NCI-H2107 treated with DMSO at 0.1 percent for 48 hours (cell line): ENCODE results near the gene VEGFD.

Experiments used
- DNase-seq: peaks from one replicate; lab custom pipeline; 2025; ENCODE audit not compliant: unreplicated experiment; lab: John Stamatoyannopoulos, UW

The VEGFD gene

GRCh38 chrX:15384304-15384703, at the start of gene VEGFD:
TSS of gene VEGFD (minus strand) at chrX:15384413. CDS start at chrX:15383946, 467 bp downstream.
- DNase-seq = no peak

GRCh38 chrX:15430584-15430983, 46.4 kb upstream of the VEGFD start:
- no peak for DNase-seq

DNA sequence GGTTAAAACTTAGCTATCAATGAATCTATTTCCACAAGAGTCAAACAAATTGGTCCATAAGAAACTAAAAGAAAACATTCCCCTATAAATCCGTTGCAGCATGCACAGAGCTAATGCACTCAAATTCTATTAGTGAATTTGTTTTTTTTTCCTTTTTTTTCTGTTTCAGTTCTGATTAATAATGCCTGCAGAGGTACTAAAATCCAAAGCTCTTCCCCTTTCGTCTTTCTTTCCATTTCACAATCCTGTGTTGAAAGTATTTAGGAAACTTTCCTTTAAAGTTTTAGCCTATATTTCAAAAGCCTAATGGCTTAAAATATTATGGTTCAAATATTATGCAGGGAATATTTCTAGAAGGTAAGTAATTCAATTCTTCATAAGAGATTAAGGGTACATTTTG, 45.9 kb upstream of the VEGFD start:
- no peak for DNase-seq

- no peak for DNase-seq
Measured at GRCh38 chrX:15425024-15425423, 40.8 kb upstream of the VEGFD start.

GRCh38 chrX:15418707-15419181, 34.5 kb upstream of the VEGFD start:
- DNase-seq = no peak

GRCh38 chrX:15418041-15418706, 34.0 kb upstream of the VEGFD start:
- DNase-seq = no peak

DNA sequence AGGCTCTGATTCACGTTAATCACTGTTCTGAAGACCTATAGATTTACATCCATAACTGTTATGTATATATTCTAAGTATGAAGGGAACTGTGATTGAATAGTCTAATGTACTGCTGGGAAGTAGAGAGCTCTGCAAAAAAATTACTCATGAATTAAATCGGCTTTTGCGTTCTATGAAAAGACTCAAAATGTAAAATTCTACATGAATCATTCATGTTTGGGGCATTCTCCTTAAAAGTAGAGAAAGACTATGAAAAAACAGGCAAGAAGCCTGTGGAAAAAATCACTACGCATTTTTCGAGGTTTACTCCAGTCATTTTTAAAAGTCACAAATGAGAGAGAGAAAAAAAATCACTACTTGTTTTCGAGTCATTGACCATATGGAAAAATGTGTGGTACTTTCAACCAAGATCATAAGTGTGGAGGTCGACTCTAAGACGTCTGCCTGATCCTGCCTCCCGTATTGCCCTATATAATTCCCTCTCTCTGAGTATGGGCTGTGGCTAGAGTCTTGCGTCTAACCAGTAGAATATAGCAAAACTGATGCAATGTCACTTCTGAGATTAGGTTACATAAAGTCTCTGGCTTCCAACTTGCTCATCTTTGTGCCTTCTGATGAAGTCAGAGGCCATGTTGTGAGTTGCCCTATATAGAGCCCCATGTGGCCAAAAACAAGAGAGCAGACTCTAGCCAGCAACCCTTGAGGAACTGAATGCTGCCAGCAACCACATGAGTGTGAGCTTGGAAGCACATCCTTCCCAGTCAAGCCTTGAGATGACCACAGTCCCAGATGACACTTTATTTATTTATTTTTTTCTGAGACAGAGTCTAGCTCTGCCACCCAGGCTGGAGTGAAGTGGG, 32.1 kb upstream of the VEGFD start:
- DNase-seq = no peak

GRCh38 chrX:15413101-15413500, 28.9 kb upstream of the VEGFD start:
- no peak for DNase-seq

DNA sequence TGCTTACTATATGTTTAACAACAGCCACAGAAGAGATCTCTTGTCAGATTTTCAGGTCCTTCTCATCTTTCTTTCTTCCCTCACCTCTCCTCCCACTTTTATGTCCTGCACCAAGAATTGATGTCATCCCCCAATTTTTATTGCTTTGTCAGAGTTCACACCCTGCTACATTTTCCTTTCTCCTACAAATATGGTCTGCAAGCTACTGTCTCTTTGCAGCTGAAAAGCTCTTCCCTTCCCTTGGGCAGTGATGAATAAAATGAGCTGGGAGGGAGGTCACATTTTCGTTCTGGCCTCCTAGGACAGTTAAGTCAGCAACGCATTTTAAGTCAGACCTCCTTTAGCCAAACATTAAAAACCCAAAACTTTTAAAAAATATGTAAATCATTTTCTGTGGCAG, 26.7 kb upstream of the VEGFD start:
- DNase-seq = no peak

- no peak for DNase-seq
Measured at GRCh38 chrX:15410430-15410829, 26.2 kb upstream of the VEGFD start.

GRCh38 chrX:15405846-15406245, 21.6 kb upstream of the VEGFD start:
- DNase-seq = no peak

DNA sequence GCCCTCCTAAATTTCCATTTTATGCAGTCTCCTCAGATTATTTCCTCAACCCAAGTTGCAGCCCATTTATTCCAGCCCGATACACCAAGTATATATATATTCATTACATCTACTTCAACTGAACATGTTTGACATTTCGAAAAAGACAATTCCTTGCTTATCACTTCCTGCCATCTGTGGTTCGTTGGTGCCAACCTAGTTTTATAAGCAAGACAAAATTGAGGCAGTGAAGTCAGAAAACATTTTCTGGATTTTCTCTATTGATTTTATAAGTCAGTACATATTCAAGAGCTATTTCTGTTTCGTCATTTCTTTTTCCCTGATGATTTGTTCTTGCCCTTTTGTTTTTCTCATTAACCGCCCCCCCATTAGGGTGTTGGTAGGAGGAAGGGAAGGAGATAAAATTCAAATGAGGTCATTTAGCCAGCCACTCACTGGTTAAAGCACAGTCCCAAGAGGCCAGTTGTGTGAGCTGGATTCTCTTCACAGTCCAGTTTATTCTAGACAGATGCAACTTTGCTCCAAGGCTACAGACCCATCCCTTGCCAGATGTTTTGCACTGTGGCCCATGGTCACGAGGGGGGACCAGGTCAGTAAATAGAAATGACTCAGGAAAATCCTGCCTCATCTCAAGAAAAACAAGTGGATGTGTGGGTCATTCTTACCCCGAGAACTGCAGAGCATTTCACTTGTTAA, 20.3 kb upstream of the VEGFD start:
- no peak for DNase-seq

DNA sequence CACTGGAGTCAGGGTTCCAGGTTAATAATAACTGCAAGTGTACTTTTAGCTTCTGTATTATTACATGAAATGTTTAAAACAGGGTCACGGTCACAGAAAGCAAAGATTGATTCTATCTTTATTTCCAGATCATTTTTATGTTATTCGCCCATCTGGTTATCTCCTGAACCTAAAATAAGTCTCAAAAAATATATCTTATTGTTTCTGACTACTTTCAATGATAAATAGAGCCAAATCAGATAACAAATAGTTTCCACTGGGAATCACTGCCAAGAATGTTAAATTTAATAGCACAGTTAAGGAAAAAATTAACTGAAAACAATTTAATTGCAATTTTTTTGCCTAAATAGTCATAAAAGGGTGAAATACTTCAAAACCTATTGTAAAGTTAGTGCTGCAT, 17.2 kb upstream of the VEGFD start:
- no peak for DNase-seq

- no peak for DNase-seq
Measured at GRCh38 chrX:15399962-15400391, 15.8 kb upstream of the VEGFD start.

DNA sequence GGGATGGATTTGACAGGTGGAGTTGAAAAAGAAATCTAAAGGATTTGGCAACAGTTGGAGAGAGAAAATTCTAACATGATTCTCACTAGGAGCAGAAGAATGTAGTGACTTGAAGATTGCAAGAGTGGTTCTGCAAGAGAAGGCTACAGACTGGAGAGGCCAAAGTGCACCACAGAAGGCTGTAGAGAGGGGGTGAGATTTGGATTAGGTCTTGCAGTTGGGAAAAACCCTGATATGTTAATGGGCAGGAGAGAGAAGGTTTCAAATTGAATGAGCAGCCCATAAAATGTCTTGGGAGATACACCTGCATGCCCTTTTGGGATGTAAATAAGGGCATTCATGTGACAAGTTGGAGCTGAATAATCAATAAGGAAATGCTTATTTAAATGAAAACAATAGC, 14.7 kb upstream of the VEGFD start:
- no peak for DNase-seq

- no peak for DNase-seq
Measured at GRCh38 chrX:15395789-15396188, 11.6 kb upstream of the VEGFD start.

DNA sequence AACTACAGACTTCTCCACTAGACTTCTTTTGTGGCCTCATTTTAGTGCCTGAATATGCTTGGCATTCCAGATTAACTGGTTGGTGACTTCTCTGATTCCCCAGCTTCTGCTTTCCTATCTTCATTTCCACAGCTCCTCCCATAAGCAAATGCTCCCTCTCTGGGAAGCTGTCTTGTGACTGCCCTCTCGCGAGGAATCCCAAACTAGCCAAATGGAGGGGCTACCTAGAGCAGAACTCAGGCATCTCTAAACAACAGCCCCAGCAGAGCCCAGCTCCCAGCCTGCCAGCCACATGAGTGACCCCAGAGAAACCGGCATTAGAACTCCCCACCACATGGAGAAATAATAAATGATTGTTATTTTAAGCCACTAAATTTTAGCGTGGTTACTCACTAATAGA, 7.6 kb upstream of the VEGFD start:
- DNase-seq = no peak

GRCh38 chrX:15382813-15383212, 1.4 kb downstream of the VEGFD start:
- no peak for DNase-seq

GRCh38 chrX:15376956-15377355, 7.3 kb downstream of the VEGFD start:
- no peak for DNase-seq

- no peak for DNase-seq
Measured at GRCh38 chrX:15373976-15374375, 10.2 kb downstream of the VEGFD start.

DNA sequence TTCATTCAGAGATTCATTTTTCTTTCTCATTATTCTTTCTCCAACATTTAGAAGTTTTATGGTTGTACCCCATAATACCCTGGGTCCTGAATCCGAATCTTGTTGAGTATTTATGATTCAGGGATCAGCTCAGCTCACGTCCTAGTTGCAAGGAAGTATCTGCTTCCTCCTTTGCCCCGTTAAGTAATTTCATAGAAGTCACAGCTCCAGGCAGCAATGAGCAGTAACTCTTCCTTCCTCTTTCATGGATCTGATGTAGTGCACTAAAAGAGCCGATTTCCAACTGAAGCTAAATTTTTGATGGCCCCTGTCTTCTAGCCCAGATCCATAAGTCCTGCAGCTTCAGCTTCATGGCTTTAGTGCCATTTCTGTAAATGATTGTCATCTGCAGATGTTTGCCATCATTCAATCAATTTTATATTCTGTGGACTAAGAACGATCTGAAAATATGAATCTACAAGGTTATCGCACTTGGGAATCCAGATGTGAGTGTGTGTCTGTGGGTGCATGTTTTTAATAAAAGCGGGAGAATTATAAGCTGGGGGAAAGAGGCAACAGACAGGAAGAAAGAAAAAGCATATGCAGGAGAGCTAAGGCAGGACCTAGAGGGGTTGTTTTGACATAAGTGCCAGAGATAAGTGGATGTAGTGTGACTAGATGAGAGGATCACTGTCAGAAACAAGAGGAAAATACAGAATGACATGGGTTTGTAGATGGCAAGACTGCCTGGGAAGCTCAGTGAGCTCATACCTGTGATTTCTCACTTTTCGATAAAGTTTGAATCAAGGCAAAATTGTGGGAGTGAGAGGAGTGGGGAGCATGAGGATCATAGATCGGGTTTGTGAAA, 17.5 kb downstream of the VEGFD start:
- DNase-seq = no peak
